HEK293 (cell line): ENCODE data around the gene SCGB1A1.

Experiments used
- BCL11B ChIP-seq: fragments of 450-650 bp; formaldehyde crosslinking; IDR thresholded peaks from 2 replicates; pipeline ENCODE4 v1.5.1; 2016; ENCODE audit warnings: low read depth, missing biosample characterization, missing genetic modification characterization
- ZNF274 ChIP-seq, 2 experiments: fragments of 200-500 bp in 1 of 2; fragments of 450-650 bp in 1 of 2; sonication (Bioruptor generic) in 1 of 2; formaldehyde crosslinking in 1 of 2; IDR thresholded peaks; 2 replicates each; pipeline versions ENCODE4 v1.5.1 to v1.6.1; 2014 to 2016; ENCODE audit warnings: borderline replicate concordance in 1 of 2, inconsistent platforms in 1 of 2, low read length in 1 of 2, missing biosample characterization in 1 of 2, missing genetic modification characterization in 1 of 2
- ZNF37A ChIP-seq: fragments of 450-650 bp; IDR thresholded peaks from 2 replicates; pipeline ENCODE4 v1.5.1; 2018; ENCODE audit warnings: missing biosample characterization, missing genetic modification characterization
- ZNF423 ChIP-seq: fragments of 450-650 bp; formaldehyde crosslinking; IDR thresholded peaks from 2 replicates; pipeline ENCODE4 v1.5.1; 2016; ENCODE audit warnings: missing biosample characterization, missing genetic modification characterization
- ZNF473 ChIP-seq: fragments of 450-650 bp; formaldehyde crosslinking; IDR thresholded peaks from 2 replicates; pipeline ENCODE4 v1.5.1; 2017; ENCODE audit warnings: missing biosample characterization, missing genetic modification characterization

- TF ChIP-seq ZNF473 = no peak
- TF ChIP-seq ZNF37A (tag by site-specific recombination) = no peak
- no peak for TF ChIP-seq ZNF274 (IDR thresholded peaks at IDR 0.05; ENCODE audit: low read length)
- no peak for TF ChIP-seq ZNF274 (tag by site-specific recombination; IDR thresholded peaks at IDR 0.05; ENCODE audit: borderline replicate concordance)
- no peak for TF ChIP-seq ZNF423 (tag by site-specific recombination)
- no peak for TF ChIP-seq BCL11B (tag by site-specific recombination)
These were observed 7.3 kb upstream of the SCGB1A1 start for GRCh38 chr11:62411524-62411923.
